PC-3 (cell line): ENCODE data around the gene GALNT14. TPM values are rescaled to one million over a fixed set of nuclear protein-coding genes. Genes with fewer than 3 reads are reported as not detected.

Experiments used
- ATAC-seq: fragments of 200-7000 bp; cut with Tn5 transposase; 2 replicates; pipeline ENCODE4 v1.9.1; 2020; ENCODE audit warnings: mild to moderate bottlenecking, moderate library complexity
- BruUV-seq: library from RNA; stranded (reverse); fragments of 400-500 nt; replicated peaks from 2 replicates; lab custom pipeline; 2021; lab: Mats Ljungman, UMichigan
- CTCF ChIA-PET: fragments of 300-600 bp; sonication (Branson Sonifier 250); formaldehyde crosslinking; loops from one replicate; lab custom pipeline; 2022; ENCODE audit warnings: antibody characterized with exemption; lab: Charles Lee
- POLR2A ChIA-PET: fragments of 300-600 bp; sonication (Branson Sonifier 250); formaldehyde crosslinking; loops from one replicate; lab custom pipeline; 2022; ENCODE audit warnings: antibody characterized with exemption; ENCODE audit not compliant: unreplicated experiment; lab: Charles Lee
- DNase-seq: peaks from one replicate; pipeline ENCODE4 v3.0.0-alpha.2; 2015
- H2AFZ ChIP-seq: fragments of 300-600 bp; sonication (generic); 2 replicates; pipeline ENCODE4 v1.6.0; 2016; ENCODE audit warnings: antibody characterized with exemption, low read length
- H3F3A ChIP-seq: fragments of 300-600 bp; sonication (generic); one replicate; pipeline ENCODE4 v1.6.0; 2017; ENCODE audit warnings: antibody characterized with exemption, low read length, control low read depth, mild to moderate bottlenecking; ENCODE audit not compliant: unreplicated experiment
- H3K27ac ChIP-seq: fragments of 300-600 bp; sonication (generic); 2 replicates; pipeline ENCODE4 v1.5.1; 2016; ENCODE audit warnings: mild to moderate bottlenecking, low read length
- H3K27me3 ChIP-seq: fragments of 300-600 bp; sonication (generic); 2 replicates; pipeline ENCODE4 v1.6.1; 2016; ENCODE audit warnings: low read length, mixed read lengths
- H3K36me3 ChIP-seq: fragments of 300-600 bp; sonication (generic); 2 replicates; pipeline ENCODE4 v1.6.1; 2016; ENCODE audit warnings: low read depth, mixed run types, low read length, mixed read lengths
- H3K4me1 ChIP-seq: fragments of 300-600 bp; sonication (generic); 2 replicates; pipeline ENCODE4 v1.5.1; 2016; ENCODE audit warnings: low read length; ENCODE audit not compliant: insufficient read depth
- H3K4me2 ChIP-seq: fragments of 300-600 bp; sonication (generic); 2 replicates; pipeline ENCODE4 v1.6.0; 2016; ENCODE audit warnings: low read length
- H3K4me3 ChIP-seq: fragments of 300-600 bp; sonication (generic); 2 replicates; pipeline ENCODE4 v1.5.1; 2016; ENCODE audit warnings: mild to moderate bottlenecking, low read length, mixed read lengths
- H3K79me2 ChIP-seq: fragments of 300-600 bp; sonication (generic); 2 replicates; pipeline ENCODE4 v1.6.1; 2017; ENCODE audit warnings: low read length, mixed read lengths
- H3K9ac ChIP-seq: fragments of 300-600 bp; sonication (generic); 2 replicates; pipeline ENCODE4 v1.6.0; 2016; ENCODE audit warnings: mild to moderate bottlenecking, low read length
- H3K9me2 ChIP-seq: fragments of 300-600 bp; sonication (generic); replicated peaks from 2 replicates; pipeline ENCODE4 v1.6.1; 2016; ENCODE audit warnings: mixed run types, low read length, mixed read lengths
- H3K9me3 ChIP-seq: fragments of 300-600 bp; sonication (generic); 2 replicates; pipeline ENCODE4 v1.6.1; 2016; ENCODE audit warnings: low read length, mixed read lengths
- H4K20me1 ChIP-seq: fragments of 300-600 bp; sonication (generic); 2 replicates; pipeline ENCODE4 v1.6.1; 2016; ENCODE audit warnings: low read length, mixed read lengths
- CTCF ChIP-seq: fragments of 300-600 bp; sonication (generic); conservative IDR thresholded peaks from 2 replicates; pipeline ENCODE4 v1.5.1; 2017; ENCODE audit warnings: antibody characterized with exemption, low read depth, mild to moderate bottlenecking, low read length
- EZH2 ChIP-seq: fragments of 300-600 bp; sonication (generic); IDR thresholded peaks from one replicate; pipeline ENCODE4 v1.6.1; 2017; ENCODE audit warnings: antibody characterized with exemption, mild to moderate bottlenecking, low read length; ENCODE audit not compliant: unreplicated experiment
- EZH2phosphoT487 ChIP-seq: fragments of 300-600 bp; sonication (generic); IDR thresholded peaks from 2 replicates; pipeline ENCODE4 v1.6.1; 2018; ENCODE audit warnings: mild to moderate bottlenecking, antibody characterized with exemption, low read length, borderline replicate concordance
- intact Hi-C: fragments of 100-400 bp; cut with micrococcal nuclease; formaldehyde crosslinking; loops from 2 replicates; pipeline ENCODE4 v1.9.0; 2023
- total RNA-seq: library from RNA; depleted of rRNA; stranded (reverse); fragments of >200 nt; gene quantifications from 2 replicates; pipeline ENCODE4 v1.2.3, GENCODE V29; 2014

The GALNT14 gene
- total RNA-seq, 1 experiment from 2014 or later, result 10.2 TPM

- no peak for ATAC-seq
- Histone ChIP-seq H3F3A (no peaks in the 10 kb centered on the region), H3K9me2 (no peaks in the 10 kb centered on the region), H3K4me3 (no peak overlapping the region), H2AFZ (no peak overlapping the region), H3K9me3 (no peaks in the 10 kb centered on the region), H4K20me1 (no peaks in the 10 kb centered on the region), H3K4me2 (no peak overlapping the region), H3K4me1 (peaks cover 20% of the 10 kb centered on the region), H3K36me3 (no peaks in the 10 kb centered on the region), H3K79me2 (peaks cover 10% of the 10 kb centered on the region; the same call in 1 of the 2 replicates), H3K9ac (no peak overlapping the region), H3K27me3 (peaks cover 11% of the 10 kb centered on the region; the same call in 1 of the 2 replicates), H3K27ac (no peak overlapping the region)
- CTCF ChIA-PET, result no interaction called here
- no TSS peak for BruUV-seq
- POLR2A ChIA-PET, result no interaction called here
- TF ChIP-seq EZH2, result no peak
- TF ChIP-seq CTCF, result no peak
- no peak for TF ChIP-seq EZH2phosphoT487
- DNase-seq, result no peak
- intact Hi-C loops, result no loop called here
Measured at GRCh38 chr2:31129375-31130171, 8.7 kb downstream of the GALNT14 start.

GRCh38 chr2:31127931-31128330 lies 10.3 kb downstream of the GALNT14 start:
- Histone ChIP-seq H3K27ac (no peak overlapping the region), H3K27me3 (peaks cover 4% of the 10 kb centered on the region; the same call in 1 of the 2 replicates), H4K20me1 (no peaks in the 10 kb centered on the region), H3K36me3 (no peaks in the 10 kb centered on the region), H3K9me3 (no peaks in the 10 kb centered on the region), H3K9ac (no peak overlapping the region), H3K9me2 (no peaks in the 10 kb centered on the region), H3F3A (no peaks in the 10 kb centered on the region), H3K4me1 (peaks cover 18% of the 10 kb centered on the region), H3K79me2 (0 out of 2 replicates have a peak, but pooled peaks cover 5% of the 10 kb centered on the region), H3K4me3 (no peak overlapping the region), H3K4me2 (no peak overlapping the region), H2AFZ (no peak overlapping the region)
- no TSS peak for BruUV-seq
- CTCF ChIA-PET, result no interaction called here
- POLR2A ChIA-PET, result no interaction called here
- DNase-seq, result no peak
- TF ChIP-seq EZH2phosphoT487 (no peak), CTCF (no peak), EZH2 (no peak)
- no peak for ATAC-seq
- intact Hi-C loops, result no loop called here
